Thyroid gland (tissue), 4 donors: ENCODE data around the gene SVEP1.

Source experiments
- CTCF ChIP-seq, 6 experiments: fragments of 200-600 bp in 3 of 6; fragments of 450-650 bp in 3 of 6; sonication (generic) in 3 of 6; IDR thresholded peaks; one replicate each; pipeline ENCODE4 v1.5.1; 2016 to 2019; ENCODE audit warnings: antibody characterized with exemption in 6 of 6, mild to moderate bottlenecking in 2 of 6, inconsistent platforms in 1 of 6, moderate library complexity in 1 of 6
- POLR2A ChIP-seq, 2 donors: fragments of 450-650 bp; IDR thresholded peaks; one replicate each; pipeline ENCODE4 v1.6.1; 2017; ENCODE audit warnings: antibody characterized with exemption in 2 of 2, mild to moderate bottlenecking in 2 of 2, moderate library complexity in 1 of 2

- TF ChIP-seq POLR2A (IDR thresholded peaks at IDR 0.05) (no peak), CTCF (IDR thresholded peaks at IDR 0.05) (no peak)
Observed at GRCh38 chr9:110408598-110408997, 170.9 kb downstream of the SVEP1 start.
